DMS153 treated with DMSO at 0.1 percent for 48 hours (cell line): Measurements from ENCODE around the gene KIAA1217.

Source experiments
- DNase-seq: peaks from one replicate; lab custom pipeline; 2025; ENCODE audit not compliant: unreplicated experiment; lab: John Stamatoyannopoulos, UW

KIAA1217 gene

DNA sequence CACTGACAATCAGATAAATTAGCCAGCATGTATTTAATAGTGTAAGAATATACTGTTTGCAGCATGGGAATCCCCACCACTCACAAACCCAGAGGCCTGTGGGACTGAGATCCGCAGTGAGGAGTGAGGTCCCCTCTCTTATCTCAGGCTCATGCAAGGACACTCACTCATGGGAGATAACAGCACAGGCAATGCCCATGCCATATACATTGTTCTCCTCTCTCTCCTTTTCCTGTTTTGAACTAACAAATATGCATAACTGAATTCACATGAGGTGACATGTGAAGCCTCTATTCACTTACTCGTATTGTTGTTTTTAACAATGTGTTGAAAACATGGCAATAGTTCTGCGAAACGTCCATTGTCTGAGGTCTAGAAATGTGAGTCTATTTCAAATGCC lies 284.2 kb downstream of the KIAA1217 start:
- no peak for DNase-seq

DNA sequence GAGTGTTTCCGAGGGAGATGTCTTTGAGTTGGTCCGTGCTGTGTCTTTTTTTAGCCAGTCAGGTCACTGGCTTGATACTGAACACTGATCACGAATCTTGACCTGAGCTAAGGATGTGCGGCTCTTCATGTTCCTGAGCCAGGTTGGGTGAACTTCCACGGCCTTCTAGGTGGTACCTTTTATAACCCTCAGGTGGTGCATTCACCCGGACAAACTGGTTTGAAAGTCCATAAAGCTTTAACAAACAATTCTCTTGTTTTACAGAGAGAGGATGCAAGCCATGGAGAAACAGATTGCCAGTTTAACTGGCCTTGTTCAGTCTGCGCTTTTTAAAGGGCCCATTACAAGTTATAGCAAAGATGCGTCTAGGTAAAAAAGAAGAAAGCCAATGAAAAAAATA lies 285.3 kb downstream of the KIAA1217 start:
- no peak for DNase-seq

DNA sequence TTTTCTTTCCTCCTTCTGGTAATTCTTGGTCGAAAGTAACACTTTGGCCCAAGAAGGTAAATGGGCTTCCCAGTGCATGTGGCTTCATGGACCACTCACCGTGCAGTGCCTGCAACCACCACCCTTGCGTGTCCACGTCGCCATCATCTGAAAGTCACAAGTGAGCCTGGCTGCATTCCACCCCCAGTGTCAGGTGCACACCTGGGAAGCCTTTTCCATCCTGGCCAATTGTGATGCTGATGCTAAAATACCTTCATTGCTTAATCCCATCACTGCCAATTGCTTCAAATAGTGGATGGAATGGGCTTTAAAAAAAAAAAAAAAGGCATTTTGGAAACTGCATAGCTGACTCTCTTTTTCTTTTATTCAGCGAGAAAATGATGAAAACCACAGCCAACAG lies 285.8 kb downstream of the KIAA1217 start:
- DNase-seq, result no peak

DNA sequence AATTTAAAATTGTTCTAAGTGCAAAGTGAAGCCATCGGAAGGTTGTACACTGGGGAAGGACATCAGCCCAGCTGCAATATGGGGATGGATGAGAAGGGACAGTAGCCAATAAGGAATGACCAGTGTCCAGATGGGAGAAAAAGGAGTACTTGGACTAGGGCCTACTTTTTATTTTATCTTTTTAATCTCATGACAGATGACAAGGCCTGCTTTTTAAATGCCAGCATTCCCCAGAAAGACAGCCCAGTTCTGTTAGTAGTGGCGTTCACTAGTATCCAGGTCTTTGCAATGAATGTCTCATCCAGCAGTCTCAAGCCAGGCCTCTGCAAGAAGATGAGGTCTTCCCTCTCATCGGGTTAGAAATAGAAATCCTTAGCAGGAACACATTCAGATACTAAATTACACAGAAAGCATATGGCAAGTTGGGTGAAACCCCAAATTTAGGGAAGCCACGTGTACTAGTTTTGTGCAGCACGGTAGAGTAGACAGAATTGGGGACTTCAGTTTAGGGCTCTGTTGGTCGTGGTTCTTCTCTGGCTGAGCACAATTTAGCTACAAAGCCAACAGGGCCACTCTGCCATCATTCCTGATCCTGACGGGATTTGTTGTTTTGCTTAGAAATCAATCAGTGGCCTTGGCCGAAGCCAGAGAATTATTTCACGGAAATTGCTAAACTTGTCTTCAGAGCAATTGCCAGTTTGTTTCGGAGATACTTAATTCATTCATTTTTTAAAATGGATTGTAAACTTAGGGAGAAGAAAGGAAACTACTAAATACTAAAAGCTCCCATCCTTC lies 286.9 kb downstream of the KIAA1217 start:
- DNase-seq, result no peak

DNA sequence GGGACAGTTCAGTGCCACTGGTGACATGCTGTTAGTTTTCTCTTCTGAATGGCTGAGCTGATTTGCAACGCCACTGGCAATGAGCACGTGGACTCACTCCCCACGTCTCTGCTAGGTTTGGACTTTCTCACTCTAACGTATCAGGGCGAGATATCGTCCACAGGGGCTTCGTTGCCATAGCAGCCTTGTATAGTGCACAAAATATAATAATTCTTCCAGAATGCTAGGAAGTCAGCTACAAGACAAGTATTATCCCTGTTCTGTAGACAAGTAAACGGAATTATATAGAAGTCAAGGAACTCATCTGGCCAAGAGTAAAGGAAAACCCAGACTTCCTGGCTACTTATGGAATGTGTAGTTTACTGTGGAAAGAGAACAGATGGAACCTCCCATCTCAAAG lies 288.0 kb downstream of the KIAA1217 start:
- DNase-seq, result no peak

DNA sequence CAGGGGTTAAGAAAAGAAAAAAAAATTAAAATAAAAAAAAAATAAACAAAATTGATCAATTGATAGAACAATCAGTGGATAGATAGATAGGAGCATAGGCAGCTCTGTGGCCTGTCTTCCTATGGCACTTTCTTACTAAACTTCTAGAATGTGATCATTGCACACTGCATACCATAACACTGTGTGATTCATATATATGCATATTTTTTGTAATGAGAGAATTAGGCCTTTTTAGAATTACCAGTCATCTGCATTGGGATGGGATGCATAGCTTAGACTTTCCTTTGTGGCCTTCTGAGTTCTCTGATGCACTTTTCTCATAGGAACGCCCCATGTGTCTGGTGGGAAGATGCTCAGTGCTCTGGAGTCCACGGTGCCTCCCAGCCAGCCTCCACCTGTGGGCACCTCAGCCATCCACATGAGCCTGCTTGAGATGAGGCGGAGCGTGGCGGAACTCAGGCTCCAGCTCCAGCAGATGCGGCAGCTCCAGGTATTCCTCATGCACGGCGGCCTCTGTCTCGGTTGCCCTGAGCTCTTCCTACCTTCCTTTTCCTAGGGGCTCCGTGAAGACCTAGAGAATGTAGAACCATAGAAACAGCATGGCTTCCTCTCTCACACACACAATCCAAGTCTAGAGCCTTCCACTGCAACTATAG lies 292.2 kb downstream of the KIAA1217 start:
- no peak for DNase-seq

DNA sequence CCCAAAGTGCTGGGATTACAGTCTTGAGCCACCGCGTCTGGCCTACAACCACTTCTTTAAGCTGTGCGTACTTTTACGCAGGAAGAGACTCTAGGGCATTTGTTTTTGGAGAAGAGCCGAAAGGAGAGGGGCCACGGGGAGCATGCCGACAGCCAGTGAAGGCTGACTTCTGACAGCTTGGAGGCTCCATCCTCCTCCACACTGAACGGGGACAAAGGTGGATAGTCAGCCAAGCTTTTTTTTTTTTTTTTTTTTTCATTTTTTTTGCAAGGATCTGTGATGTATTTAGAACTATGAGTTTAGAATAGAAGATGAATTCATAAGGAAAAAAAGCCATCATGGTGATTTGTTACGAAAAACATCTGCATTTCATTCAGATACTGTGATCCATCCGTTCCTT lies 293.1 kb downstream of the KIAA1217 start:
- DNase-seq, result no peak

DNA sequence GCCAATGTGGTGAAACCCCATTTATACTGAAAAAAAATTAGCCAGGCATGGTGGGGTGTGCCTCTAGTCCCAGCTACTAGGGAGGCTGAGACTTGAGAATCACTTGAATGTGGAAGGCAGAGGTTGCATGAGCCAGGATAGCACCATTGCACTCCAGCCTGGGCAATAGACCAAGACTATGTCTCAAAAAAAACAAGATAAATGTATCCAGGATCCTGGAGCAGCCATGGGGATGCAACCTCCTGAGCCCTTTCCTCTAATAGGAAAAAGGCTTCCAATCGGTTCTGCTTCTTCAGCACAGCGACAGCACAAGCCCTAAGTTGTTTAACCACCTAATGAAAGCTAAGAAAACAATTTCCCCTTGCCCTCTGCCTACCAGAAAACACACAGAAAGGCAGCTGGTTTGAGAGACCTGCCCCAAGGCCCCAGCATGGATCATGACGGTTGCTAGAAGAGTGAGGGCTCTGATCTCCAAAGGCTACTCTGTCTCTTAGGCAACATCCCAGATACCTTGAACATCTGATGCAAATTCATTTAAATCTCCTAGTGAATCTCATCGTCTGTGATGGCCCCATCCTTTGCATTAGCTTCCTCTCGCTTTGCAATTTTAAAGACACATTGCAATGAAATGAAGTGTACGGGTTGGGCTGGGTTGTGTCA lies 294.0 kb downstream of the KIAA1217 start:
- DNase-seq, result no peak

DNA sequence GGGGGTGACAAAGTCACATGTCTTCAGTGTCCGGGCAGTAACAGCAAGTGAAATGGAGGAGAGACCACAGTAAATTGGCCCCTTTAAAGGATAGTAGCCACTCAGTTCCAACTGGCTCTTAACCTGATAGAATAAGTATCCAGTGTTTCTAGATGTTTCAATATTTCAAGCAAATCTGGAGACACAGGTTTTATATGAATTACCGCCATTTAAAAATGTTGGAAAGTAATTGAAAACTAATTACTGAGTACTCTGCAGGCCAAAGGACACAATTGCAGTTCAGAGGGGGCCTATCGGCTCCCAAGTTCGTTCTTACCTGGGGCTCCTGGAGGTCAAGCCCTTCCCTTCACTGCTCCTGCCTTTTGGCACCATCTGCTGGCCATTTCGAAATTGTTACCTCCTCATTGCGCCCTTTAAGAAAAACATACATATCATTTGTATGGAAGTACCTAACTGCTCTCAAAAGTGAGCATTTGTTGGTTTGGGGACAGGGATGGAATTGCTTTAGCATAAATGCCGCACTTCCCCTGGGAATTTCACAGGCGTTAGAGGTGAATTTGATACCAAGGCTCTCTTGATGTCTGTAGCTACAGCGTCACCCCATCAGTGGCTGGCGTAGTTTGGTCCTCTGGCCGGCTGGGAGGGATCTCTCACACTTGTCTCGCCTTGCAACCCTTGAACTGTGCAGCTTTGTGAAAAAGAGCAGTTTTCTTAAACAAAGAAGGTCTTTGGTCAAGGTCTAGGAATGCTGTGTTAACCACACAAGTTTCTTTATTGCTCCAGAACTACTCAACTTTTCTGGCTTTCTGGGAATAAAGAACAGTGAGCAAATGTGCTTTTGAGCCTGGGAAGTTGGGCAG lies 294.8 kb downstream of the KIAA1217 start:
- peak; percentile 6 for DNase-seq

DNA sequence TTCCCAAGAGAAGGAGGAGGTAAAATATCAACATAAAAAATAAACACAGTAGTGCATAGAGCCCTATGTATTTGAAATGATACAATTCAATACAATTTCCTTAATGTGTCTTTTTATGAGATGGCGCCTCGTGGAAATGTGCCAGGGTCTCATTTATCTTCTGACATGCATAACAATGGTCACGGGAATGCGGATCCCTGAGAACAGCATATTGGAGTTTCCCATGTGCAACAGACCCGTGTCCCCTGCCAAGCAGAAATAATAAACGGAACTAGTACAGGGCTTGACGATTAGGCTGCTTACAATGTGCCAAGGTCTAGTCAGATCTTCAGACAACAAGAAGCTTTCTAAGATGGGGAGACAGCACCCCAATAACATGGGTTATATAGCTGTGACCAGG lies 296.8 kb downstream of the KIAA1217 start:
- peak; percentile 0 for DNase-seq

DNA sequence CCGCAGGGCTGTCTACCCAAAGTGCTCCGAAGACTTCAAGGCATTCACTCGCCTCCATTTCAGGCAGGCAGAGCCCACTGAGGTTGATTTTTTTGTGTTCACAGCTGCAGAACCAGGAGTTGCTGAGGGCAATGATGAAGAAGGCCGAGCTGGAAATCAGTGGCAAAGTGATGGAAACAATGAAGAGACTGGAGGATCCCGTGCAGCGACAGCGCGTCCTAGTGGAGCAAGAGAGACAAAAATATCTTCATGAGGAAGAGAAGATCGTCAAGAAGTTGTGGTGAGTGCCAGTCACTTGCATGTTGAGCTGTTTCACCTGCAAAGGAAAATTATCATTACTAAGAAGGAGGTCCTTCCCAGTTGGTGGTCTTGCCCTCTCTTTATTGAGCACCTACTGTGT lies 304.2 kb downstream of the KIAA1217 start:
- DNase-seq, result no peak

DNA sequence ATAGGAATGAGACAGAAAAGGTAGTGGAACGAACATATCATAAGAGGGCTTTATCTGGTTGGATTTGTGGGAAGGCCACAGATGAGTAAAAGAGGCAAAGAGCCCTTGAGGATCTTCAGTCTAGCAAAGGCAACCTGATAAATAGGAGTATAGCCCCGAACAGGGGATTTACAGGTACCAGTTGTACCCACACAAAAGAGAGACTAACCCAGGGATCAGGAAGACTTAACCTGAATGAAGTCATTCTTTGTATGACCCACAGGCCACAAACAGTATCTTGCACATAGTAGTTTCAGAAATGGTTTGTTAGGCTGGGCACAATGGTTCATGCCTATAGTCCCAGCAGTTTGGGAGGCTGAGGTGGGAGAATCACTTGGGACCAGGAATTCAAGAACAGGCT lies 306.5 kb downstream of the KIAA1217 start:
- DNase-seq, result no peak

DNA sequence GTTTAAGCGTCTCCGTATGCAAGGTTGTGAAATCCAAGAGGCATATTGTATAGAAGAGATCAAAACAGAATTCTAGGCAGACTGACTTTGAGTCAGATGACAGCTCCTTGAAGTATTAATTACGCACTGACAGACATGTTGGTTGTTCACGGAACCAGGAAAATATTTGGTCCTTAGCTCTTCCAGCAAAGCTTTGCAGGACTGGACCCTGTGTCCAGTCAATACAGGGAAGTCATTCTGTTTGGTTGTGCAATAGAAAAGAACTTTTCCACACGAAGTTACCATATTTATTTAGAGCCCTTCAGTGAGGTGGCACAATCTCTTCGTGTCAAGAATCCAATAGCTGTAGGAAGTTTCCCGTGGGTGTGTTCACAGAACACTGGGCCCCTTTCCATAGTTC lies 309.5 kb downstream of the KIAA1217 start:
- no peak for DNase-seq

DNA sequence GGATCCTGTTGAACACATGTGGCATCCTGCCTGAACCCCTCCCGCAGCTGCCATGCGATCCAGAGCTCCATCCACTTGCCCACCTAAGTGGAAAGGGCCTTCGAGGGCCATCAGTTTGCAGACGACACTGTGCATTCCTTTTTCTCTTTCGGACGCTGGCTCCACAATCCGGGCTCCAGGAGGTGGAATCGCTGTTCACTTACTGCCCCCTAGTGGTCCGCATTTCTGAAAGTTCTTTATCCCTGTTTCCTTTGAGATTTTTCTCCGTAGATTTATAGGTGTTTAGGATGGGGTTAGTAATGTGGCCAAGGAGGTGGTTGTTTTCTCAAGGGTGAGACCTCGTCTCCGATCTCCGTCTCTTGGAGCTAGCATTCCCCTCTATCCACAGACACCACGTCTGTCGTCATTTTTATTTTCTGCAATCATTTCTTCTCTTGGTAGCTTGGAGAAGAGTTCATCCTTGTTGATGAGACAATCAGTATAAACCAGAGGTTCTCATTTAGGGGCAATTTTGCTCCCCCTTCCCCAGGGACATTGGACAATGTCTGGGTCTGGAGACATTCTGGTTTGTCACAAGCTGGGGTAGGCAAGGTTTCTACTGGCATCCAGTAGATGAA lies 310.2 kb downstream of the KIAA1217 start:
- DNase-seq, result peak; percentile 4

DNA sequence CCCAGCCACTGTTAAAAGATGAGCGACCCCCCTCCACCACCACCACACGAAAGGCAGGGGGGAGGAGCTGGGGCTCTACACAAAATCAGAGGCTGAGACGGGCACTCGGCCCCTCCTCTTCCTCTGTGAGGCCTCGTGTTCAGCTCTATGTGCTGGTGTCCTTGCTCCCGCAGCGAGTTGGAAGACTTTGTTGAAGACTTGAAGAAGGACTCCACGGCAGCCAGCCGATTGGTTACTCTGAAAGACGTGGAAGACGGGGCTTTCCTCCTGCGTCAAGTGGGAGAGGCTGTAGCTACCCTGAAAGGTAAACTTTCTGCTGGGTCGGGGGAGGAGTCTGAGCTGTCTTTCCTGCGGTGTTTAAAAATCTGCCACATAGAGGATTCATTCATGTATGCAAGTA lies 311.0 kb downstream of the KIAA1217 start:
- DNase-seq, result no peak

DNA sequence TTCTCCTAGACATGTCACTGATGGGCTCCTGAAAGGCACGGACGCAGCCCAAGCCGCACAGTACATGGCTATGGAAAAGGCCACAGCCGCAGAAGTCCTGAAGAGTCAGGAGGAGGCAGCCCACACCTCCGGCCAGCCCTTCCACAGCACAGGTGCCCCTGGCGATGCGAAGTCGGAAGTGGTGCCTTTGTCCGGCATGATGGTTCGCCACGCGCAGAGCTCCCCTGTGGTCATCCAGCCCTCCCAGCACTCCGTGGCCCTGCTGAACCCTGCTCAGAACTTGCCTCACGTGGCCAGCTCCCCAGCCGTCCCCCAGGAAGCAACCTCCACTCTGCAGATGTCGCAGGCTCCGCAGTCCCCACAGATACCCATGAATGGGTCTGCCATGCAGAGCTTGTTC lies 315.4 kb downstream of the KIAA1217 start:
- no peak for DNase-seq

DNA sequence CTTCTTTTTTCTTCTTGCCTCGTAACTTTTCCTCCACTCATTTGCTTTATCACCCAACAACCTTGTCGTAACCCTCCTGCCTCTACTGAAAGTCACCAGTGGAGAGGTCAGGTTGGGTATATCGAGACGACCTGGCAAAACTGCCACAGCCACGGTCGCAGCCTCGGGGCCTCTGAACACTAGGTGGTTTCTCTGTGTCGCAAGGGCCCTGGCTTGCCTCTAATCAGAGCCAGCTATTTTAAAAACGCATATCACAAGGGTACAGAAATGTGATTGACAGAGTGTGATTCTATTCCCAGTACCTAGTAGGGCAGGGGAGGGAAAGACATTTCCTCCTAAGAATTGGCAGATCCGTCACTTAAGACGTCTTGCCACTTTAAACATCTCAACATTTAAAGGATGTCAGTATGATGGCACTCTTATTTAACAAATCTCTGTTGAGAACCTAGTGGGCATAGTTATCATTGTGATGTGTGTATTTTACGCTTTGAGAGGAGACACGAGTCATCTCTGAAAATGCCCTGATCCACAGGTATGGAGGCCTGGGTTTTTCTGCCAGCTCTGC lies 317.2 kb downstream of the KIAA1217 start:
- DNase-seq, result no peak

DNA sequence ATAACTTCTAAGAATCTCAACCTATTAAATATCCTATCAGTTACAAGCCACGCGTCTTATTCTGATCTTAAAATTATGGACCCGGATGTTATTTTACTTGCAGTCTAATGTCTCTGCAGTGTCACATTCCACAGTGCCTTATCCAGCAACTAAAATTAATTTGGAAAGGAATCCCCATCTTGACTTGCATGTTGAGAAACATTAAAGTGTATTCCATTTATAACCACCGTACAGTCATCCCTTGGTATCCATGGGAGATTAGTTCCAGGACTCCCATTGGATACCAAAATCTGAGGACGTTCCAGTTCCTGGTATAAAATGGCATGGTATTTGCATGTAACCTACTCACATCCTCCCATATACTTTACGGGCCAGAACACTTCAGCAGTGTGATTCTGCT lies 320.0 kb downstream of the KIAA1217 start:
- no peak for DNase-seq

DNA sequence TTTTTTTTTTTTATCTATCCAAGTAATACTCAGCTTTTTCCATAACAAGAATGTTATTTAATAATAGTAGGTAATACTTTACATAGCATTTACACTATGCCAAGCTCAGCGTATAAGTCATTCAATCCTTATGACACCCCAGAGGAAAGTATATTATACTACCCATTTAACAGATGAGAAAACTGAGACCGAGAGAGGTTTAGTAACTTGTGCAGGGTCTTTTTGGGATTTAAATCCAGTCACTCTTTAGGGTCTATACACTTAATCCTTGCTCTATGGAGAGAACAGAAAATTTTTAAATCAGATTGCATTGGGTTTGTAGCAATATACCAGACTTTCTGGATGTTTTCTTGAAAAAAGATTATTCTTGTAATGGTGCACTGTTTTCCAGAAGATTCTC lies 322.5 kb downstream of the KIAA1217 start:
- no peak for DNase-seq

DNA sequence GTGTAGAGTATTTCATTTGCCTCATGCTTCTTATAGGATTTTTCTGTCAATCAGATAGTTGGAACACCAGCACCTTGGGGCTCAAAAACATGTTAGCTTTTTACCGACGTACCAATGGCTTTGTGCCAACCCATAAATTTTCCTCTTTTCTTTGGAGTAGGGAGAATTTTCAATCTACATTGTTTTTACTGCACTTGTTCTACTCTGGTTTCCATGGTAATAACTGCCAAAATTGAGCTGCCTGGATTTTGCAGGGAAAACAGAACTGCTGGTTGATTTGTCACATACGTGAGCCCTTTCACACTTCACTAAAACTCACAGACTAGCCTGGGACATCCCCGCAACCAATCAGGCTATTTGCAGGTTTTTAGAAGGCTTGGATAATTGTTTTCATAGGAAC lies 325.0 kb downstream of the KIAA1217 start:
- DNase-seq, result no peak

DNA sequence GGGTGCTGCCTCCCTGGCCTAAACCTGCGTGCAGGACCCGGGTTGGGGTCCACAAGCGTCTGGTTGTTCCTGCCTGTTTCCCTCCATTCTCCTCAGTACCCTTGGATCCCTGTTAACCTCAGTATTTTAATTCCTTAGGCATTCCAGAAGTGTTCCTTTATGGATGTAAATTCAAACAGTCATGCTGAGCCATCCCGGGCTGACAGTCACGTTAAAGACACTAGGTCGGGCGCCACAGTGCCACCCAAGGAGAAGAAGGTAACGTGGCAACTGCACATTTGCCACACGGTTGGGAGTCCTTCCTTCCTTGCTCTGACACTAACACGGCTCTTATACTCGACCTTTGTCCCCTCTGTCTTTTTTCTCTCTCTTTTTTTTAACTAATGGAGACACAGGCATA lies 327.7 kb downstream of the KIAA1217 start:
- no peak for DNase-seq
